HG02885 (cell line): ENCODE measurements around the gene TNPO2.

Experiments
- ATAC-seq: cut with Tn5 transposase; IDR thresholded peaks from one replicate; pipeline ENCODE4 v1.9.1; 2021; ENCODE audit warnings: mild to moderate bottlenecking; ENCODE audit not compliant: unreplicated experiment, poor library complexity

Gene TNPO2

GRCh38 chr19:12657966-12658365, 65.8 kb downstream of the TNPO2 start:
- no peak for ATAC-seq

GRCh38 chr19:12656899-12657571, 66.7 kb downstream of the TNPO2 start:
- no peak for ATAC-seq

- no peak for ATAC-seq
These were observed 68.2 kb downstream of the TNPO2 start for GRCh38 chr19:12655546-12655945.

GRCh38 chr19:12652219-12652618, 71.5 kb downstream of the TNPO2 start:
- ATAC-seq, result no peak

GRCh38 chr19:12649941-12650340, 73.8 kb downstream of the TNPO2 start:
- no peak for ATAC-seq
